Spleen (tissue), 11 donors: ENCODE results near the gene CYTH2. TPM values are rescaled to one million over a fixed set of nuclear protein-coding genes. Genes with fewer than 3 reads are reported as not detected.
A peak's percentile ranks its signal among the peaks of the same experiment; 100 is the strongest.

Experiments used
- DNase-seq: peaks from one replicate; pipeline ENCODE4 v3.0.0-alpha.2; 2020
- H3K27ac ChIP-seq, 8 donors: fragments of 200-600 bp; sonication (generic) in 7 of 8; 1 replicate in 4 of 8; 2 replicates in 4 of 8; pipeline versions ENCODE4 v1.5.0 to v1.8.0; 2016 to 2021; ENCODE audit warnings: inconsistent platforms in 4 of 8, mild to moderate bottlenecking in 4 of 8, moderate library complexity in 1 of 8
- H3K27me3 ChIP-seq, 7 donors: fragments of 200-600 bp; sonication (generic) in 6 of 7; replicated peaks in 1 of 7; 1 replicate in 4 of 7; 2 replicates in 3 of 7; pipeline versions ENCODE4 v1.5.0 to v1.8.0; 2016 to 2021; ENCODE audit warnings: inconsistent platforms in 3 of 7, mild to moderate bottlenecking in 1 of 7
- H3K36me3 ChIP-seq, 6 donors: fragments of 200-600 bp; sonication (generic) in 5 of 6; 1 replicate in 4 of 6; 2 replicates in 2 of 6; pipeline versions ENCODE4 v1.5.0 to v1.8.0; 2016 to 2021; ENCODE audit warnings: inconsistent platforms in 2 of 6
- H3K4me1 ChIP-seq, 6 donors: fragments of 200-600 bp; sonication (generic) in 5 of 6; 1 replicate in 3 of 6; 2 replicates in 3 of 6; pipeline versions ENCODE4 v1.5.0 to v1.8.0; 2016 to 2021; ENCODE audit warnings: inconsistent platforms in 3 of 6
- H3K4me3 ChIP-seq, 8 donors: fragments of 200-600 bp; sonication (generic) in 7 of 8; 1 replicate in 4 of 8; 2 replicates in 4 of 8; pipeline versions ENCODE4 v1.5.0 to v1.8.0; 2016 to 2021; ENCODE audit warnings: inconsistent platforms in 4 of 8, mild to moderate bottlenecking in 4 of 8, moderate library complexity in 2 of 8
- H3K9me3 ChIP-seq, 8 donors: fragments of 200-600 bp; sonication (generic) in 7 of 8; 1 replicate in 4 of 8; 2 replicates in 4 of 8; pipeline versions ENCODE4 v1.5.0 to v1.8.0; 2016 to 2021; ENCODE audit warnings: inconsistent platforms in 4 of 8
- POLR2A ChIP-seq, 3 donors: fragments of 450-650 bp; IDR thresholded peaks; one replicate each; pipeline ENCODE4 v1.5.1; 2017; ENCODE audit warnings: antibody characterized with exemption in 3 of 3, mild to moderate bottlenecking in 1 of 3
- POLR2AphosphoS5 ChIP-seq, 3 donors: sonication (generic); formaldehyde crosslinking; IDR thresholded peaks; one replicate each; pipeline ENCODE4 v1.5.1; 2017; ENCODE audit warnings: antibody characterized with exemption in 3 of 3
- WGBS, 5 donors: extraction: QIAGEN DNeasy Blood & Tissue Kit in 3 of 5; methylation state at CpG; one replicate each; pipeline versions ENCODE4 v1.1.5 to v1.1.7; 2013 to 2018; 5-methylcytosine and 5-hydroxymethylcytosine counted together
- intact Hi-C: fragments of 100-400 bp; cut with DNase I; formaldehyde crosslinking; loops from one replicate; pipeline ENCODE4 v1.15.0; 2023; ENCODE audit warnings: low total_unique reads
- polyA plus RNA-seq, 3 donors: library from polyadenylated mRNA; stranded (reverse); fragments of 200-250 nt; gene quantifications; one replicate each; pipeline ENCODE4 v1.2.1, GENCODE V29; 2013
- total RNA-seq, 7 donors: library from RNA; depleted of rRNA in 3 of 7; stranded (reverse); fragments of >200 nt in 3 of 7; fragmentation: NEBNext Ultra II Directional in 4 of 7; extraction: Animal tissue kit (Norgen Biotek cat#: 25700) in 4 of 7; gene quantifications; one replicate each; pipeline versions ENCODE4 v1.1.0 to v1.2.1, GENCODE V29; 2016 to 2021
- TF ChIP-seq, protein P1 (sequence below), 11 experiments: fragments of 200-600 bp in 7 of 11; fragments of 450-650 bp in 4 of 11; sonication (generic) in 4 of 11; IDR thresholded peaks in 8 of 11; conservative IDR thresholded peaks in 3 of 11; 1 replicate in 7 of 11; 2 replicates in 4 of 11; pipeline versions ENCODE4 v1.4.0 to v1.8.0; 2016 to 2021; ENCODE audit warnings: antibody characterized with exemption in 11 of 11, inconsistent platforms in 4 of 11, mild to moderate bottlenecking in 1 of 11
- donor health status: healthy with polysubstance abuse.
- donor health status: DM: no; HTN: no; CAD: no; lungs with moderate emphysema.
- donor health status: DM: no; HTN: no; CAD: no.
- donor health status: Bipolar disorder and iron deficiency.
- donor health status: healthy.
- donor health status: DM: no; HTN: no; CAD: no.
- donor health status: DM: yes; HTN: yes; CAD: no.

CYTH2 gene
- total and polyA plus RNA-seq, 10 donors, result 22.6 to 66.4 (median 40.7) TPM

DNA sequence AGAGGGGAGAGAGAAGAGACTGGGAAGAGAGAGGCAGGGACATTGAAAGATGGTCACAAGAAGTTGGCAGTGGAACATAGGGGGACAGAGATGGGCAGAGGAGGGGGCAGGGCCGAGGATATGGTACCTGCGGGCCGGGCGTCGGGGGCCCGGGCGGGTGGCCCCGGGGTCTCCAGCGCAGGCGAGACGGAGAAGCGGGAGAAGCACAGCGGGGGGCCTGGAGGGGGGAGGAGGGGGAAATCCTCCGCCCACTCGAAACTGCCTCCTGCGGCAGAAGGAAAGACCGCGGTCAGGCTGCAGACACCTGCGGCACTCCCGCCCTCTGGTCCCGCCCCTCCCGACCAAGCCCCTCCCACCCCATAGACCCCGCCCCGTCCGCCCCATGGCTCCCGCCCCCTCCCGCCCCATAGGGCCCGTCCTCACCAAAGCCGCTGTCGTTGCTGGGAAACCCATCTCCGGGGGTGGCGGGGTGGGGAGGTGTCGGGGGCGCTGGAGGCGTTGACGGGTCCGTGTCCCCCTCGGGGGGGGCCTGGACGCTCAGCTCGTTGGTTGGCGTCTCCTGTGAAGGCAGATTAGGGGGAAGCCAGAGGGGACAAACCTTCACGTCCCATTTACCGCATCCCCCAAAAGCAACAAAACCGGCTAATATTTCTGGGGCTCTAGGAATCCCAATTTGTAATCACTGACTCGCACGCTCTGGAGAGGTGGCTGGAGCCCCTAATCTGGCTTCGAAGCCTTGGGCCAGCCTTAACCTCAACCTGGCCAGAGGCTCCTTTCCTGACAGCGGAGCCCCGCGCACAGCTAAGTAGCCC lies 22.0 kb downstream of the CYTH2 start:
- H3K9me3 ChIP-seq, result peaks cover 0 to 4% (median 0%) of the 10 kb centered on the region in 8 donors
- H3K27me3 ChIP-seq, result peaks cover 0 to 82% (median 19%) of the 10 kb centered on the region in 7 donors
- intact Hi-C loops, result no loop called here
- peak; percentile 84 for DNase-seq
- H3K36me3 ChIP-seq, result no peaks in the 10 kb centered on the region
- peak overlapping the region in 1 of 8 donors; percentile 21 for H3K27ac ChIP-seq
- H3K4me3 ChIP-seq, result peak overlapping the region in 2 of 8 donors; percentile 18 to 53
- peaks cover 8 to 65% (median 48%) of the 10 kb centered on the region in 6 donors for H3K4me1 ChIP-seq
- WGBS, 5 donors, result 3 to 8% (median 6%) methylated on average over 26 to 50 of the region's 50 CpGs
- no peak for TF ChIP-seq POLR2A (IDR thresholded peaks at IDR 0.05)
- no peak for TF ChIP-seq POLR2AphosphoS5 (IDR thresholded peaks at IDR 0.05)
- TF ChIP-seq, protein P1, sequence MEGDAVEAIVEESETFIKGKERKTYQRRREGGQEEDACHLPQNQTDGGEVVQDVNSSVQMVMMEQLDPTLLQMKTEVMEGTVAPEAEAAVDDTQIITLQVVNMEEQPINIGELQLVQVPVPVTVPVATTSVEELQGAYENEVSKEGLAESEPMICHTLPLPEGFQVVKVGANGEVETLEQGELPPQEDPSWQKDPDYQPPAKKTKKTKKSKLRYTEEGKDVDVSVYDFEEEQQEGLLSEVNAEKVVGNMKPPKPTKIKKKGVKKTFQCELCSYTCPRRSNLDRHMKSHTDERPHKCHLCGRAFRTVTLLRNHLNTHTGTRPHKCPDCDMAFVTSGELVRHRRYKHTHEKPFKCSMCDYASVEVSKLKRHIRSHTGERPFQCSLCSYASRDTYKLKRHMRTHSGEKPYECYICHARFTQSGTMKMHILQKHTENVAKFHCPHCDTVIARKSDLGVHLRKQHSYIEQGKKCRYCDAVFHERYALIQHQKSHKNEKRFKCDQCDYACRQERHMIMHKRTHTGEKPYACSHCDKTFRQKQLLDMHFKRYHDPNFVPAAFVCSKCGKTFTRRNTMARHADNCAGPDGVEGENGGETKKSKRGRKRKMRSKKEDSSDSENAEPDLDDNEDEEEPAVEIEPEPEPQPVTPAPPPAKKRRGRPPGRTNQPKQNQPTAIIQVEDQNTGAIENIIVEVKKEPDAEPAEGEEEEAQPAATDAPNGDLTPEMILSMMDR (IDR thresholded peaks at IDR 0.05 in 8 of 11, conservative IDR thresholded peaks at IDR 0.05 in 3 of 11), result no peak

DNA sequence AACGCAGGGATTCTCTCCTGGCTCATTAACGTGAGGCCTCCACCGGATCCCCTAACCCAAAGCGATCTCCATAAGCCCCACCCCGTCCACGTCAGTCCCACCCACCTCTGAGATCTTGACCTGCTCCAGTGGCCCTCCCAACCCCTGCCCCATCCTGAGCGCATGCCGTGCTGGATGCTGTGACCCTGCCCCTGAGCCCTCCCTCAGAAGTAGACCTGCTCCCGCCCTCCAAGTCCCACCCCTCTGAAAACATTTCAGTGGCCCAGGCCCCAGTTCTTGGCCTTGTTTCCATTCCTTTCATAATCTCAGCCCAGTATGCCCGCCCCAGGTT lies 22.6 kb downstream of the CYTH2 start:
- no peak for TF ChIP-seq POLR2AphosphoS5 (IDR thresholded peaks at IDR 0.05)
- TF ChIP-seq, protein P1 (IDR thresholded peaks at IDR 0.05 in 8 of 11, conservative IDR thresholded peaks at IDR 0.05 in 3 of 11), result no peak
- no peak for TF ChIP-seq POLR2A (IDR thresholded peaks at IDR 0.05)
- no peaks in the 10 kb centered on the region for H3K36me3 ChIP-seq
- peaks cover 0 to 4% (median 0%) of the 10 kb centered on the region in 8 donors for H3K9me3 ChIP-seq
- WGBS, 5 donors, result 28 to 32% (median 30%) methylated on average over 10 of the region's 10 CpGs
- intact Hi-C loops, result no loop called here
- no peak overlapping the region for H3K27ac ChIP-seq
- H3K4me3 ChIP-seq, result peak overlapping the region in 1 of 8 donors; percentile 53
- H3K27me3 ChIP-seq, result peaks cover 0 to 88% (median 24%) of the 10 kb centered on the region in 7 donors
- H3K4me1 ChIP-seq, result peaks cover 8 to 65% (median 48%) of the 10 kb centered on the region in 6 donors
- peak; percentile 74 for DNase-seq

DNA sequence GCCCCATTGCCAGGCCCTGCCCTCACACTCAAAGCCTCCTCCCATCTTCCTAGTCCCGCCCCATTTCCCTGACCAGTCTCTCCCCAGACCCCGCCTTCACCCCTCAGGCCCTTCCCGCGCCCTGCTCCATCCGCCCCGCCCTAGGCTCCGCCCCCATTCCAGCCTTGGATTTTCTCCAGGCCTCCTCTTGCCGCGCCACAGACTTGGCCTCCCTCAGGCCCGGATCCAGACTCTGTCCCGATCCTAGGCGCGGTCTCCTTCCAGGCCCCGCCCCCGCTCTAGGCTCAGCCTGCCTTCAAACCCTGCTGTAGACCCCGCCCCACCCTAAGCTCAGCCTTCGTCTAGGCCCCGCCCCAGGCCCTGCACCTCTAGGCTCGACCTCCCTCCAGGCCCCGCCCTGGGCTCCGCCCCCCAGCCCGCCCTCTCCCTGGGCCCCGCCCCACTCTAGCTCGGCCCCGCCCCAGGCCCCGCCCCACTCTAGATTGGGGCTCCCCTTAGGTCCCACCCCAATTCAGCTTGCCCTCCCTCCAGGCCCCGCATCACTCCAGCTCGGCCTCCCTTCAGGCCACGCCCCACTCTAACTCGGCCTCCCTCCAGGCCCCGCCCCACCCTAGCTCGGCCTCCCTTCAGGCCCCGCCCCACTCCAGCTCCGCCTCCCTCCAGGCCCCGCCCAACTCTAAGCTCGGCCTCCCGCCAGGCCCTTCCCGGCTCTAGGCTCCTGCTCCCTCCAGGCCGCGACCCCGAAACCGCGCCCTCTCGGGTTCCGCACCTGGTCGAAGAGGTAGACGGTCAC lies 24.0 kb downstream of the CYTH2 start:
- peaks cover 8 to 71% (median 48%) of the 10 kb centered on the region in 6 donors for H3K4me1 ChIP-seq
- no peaks in the 10 kb centered on the region for H3K36me3 ChIP-seq
- peak overlapping the region in 5 of 8 donors; percentile 59 to 77 (median 68) for H3K27ac ChIP-seq
- peaks cover 0 to 98% (median 37%) of the 10 kb centered on the region in 7 donors for H3K27me3 ChIP-seq
- intact Hi-C loops, result no loop called here
- H3K4me3 ChIP-seq, result peak overlapping the region in 7 of 8 donors; percentile 34 to 73 (median 42)
- peaks cover 0 to 4% (median 0%) of the 10 kb centered on the region in 8 donors for H3K9me3 ChIP-seq
- TF ChIP-seq POLR2A (IDR thresholded peaks at IDR 0.05) (no peak), POLR2AphosphoS5 (IDR thresholded peaks at IDR 0.05) (peak; percentile 83 to 89 (median 86))
- TF ChIP-seq, protein P1 (IDR thresholded peaks at IDR 0.05 in 8 of 11, conservative IDR thresholded peaks at IDR 0.05 in 3 of 11), result no peak
- WGBS, 5 donors, result 2 to 5% (median 2%) methylated on average over 25 to 47 of the region's 47 CpGs
- peak; percentile 94 for DNase-seq
